Thoracic aorta endothelial cell (primary cell): Measurements from ENCODE around the gene TXNDC15. TPM values are rescaled to one million over a fixed set of nuclear protein-coding genes. Genes with fewer than 3 reads are reported as not detected.

Experiments used
- small RNA-seq: library from RNA; depleted of rRNA; stranded (forward); fragments of <200 nt; gene quantifications from one replicate; pipeline ENCODE3, GENCODE V24; 2012
- total RNA-seq: library from RNA; depleted of rRNA; stranded (reverse); fragments of >200 nt; gene quantifications from 2 replicates; pipeline ENCODE4 v1.2.3, GENCODE V29; 2012

The TXNDC15 gene
- 61.6 and 67.1 TPM in 2 replicates for total RNA-seq

GRCh38 chr5:134873987-134874830 is at the start of gene TXNDC15:
Gene TXNDC15, plus strand, starts transcription at chr5:134874371. Its CDS starts 57 bp downstream, at chr5:134874428.

GRCh38 chr5:134845852-134846640 is 28.1 kb upstream of the TXNDC15 start, which contains the start of gene C5orf24:
Gene C5orf24, plus strand, starts transcription at chr5:134845968. Its CDS starts 8,933 bp downstream, at chr5:134854901.

GRCh38 chr5:134904610-134905245 is 30.6 kb downstream of the TXNDC15 start, which contains the start of gene PCBD2:
Gene PCBD2, plus strand, starts transcription at chr5:134905131. Its CDS starts 9 bp downstream, at chr5:134905140.

Small RNAs within 50 kb of the gene (small RNA-seq; reads per million reads assigned to genes)
- gene MIR4461 (not detected), gene MTND3P25 (8.1 reads per million, percentile 90 among the genes with 10 or more reads in this experiment), gene MTND4LP30 (not detected)

Other genes starting within 250 kb of the TXNDC15 start
- gene SAR1B, start 241.5 kb upstream of the TXNDC15 start, total RNA-seq: 84.7 and 93.9 TPM in 2 replicates
- gene SEC24A, start 225.6 kb upstream of the TXNDC15 start, total RNA-seq: 51.3 and 51.5 TPM in 2 replicates
- gene CAMLG, start 135.8 kb upstream of the TXNDC15 start, total RNA-seq: 31.9 and 33.6 TPM in 2 replicates
- gene DDX46, start 115.6 kb upstream of the TXNDC15 start, total RNA-seq: 57.0 and 60.3 TPM in 2 replicates
- 79.9 and 84.0 TPM in 2 replicates for gene C5orf24, start 28.4 kb upstream of the TXNDC15 start, total RNA-seq
- gene PCBD2, start 30.8 kb downstream of the TXNDC15 start, total RNA-seq: 5.9 and 6.3 TPM in 2 replicates
- not detected in 2 replicates for gene CATSPER3, start 93.5 kb downstream of the TXNDC15 start, total RNA-seq
- 0.57 and 0.93 TPM in 2 replicates for gene PITX1, start 159.9 kb downstream of the TXNDC15 start, total RNA-seq